ENCODE data around the gene FKBP11.

The FKBP11 gene

GRCh38 chr12:48890657-48891418, 34.5 kb downstream of the FKBP11 start (continued):
- peak; percentile 85 for TF ChIP-seq GLIS2 (tag by site-specific recombination; IDR thresholded peaks at IDR 0.05)
- TF ChIP-seq ZNF692 (tag by site-specific recombination; IDR thresholded peaks at IDR 0.05): peak; percentile 90
- TF ChIP-seq GLI2 (tag by site-specific recombination; IDR thresholded peaks at IDR 0.05; ENCODE audit: borderline replicate concordance, low read depth): no peak
- TF ChIP-seq INSM2 (tag by site-specific recombination; IDR thresholded peaks at IDR 0.05): no peak
- no peak for TF ChIP-seq ZNF530 (tag by site-specific recombination; IDR thresholded peaks at IDR 0.05; ENCODE audit: low read depth)
- TF ChIP-seq GLIS1 (tag by site-specific recombination; IDR thresholded peaks at IDR 0.05): peak; percentile 69
- TF ChIP-seq PATZ1 (tag by site-specific recombination; IDR thresholded peaks at IDR 0.05): peak; percentile 78
- no peak for TF ChIP-seq ZFP37 (tag by site-specific recombination; IDR thresholded peaks at IDR 0.05)
- TF ChIP-seq ZSCAN18 (tag by site-specific recombination; IDR thresholded peaks at IDR 0.05): no peak
- no peak for TF ChIP-seq ZNF777 (tag by site-specific recombination; IDR thresholded peaks at IDR 0.05; ENCODE audit: borderline replicate concordance)
- TF ChIP-seq PRDM6 (tag by site-specific recombination; IDR thresholded peaks at IDR 0.05): no peak
- TF ChIP-seq ZBTB8A (tag by site-specific recombination; IDR thresholded peaks at IDR 0.05): peak; percentile 69
- TF ChIP-seq ZNF658 (tag by site-specific recombination; IDR thresholded peaks at IDR 0.05): no peak
- no peak for TF ChIP-seq ZNF175 (tag by site-specific recombination; IDR thresholded peaks at IDR 0.05)
- TF ChIP-seq ZNF707 (tag by site-specific recombination; IDR thresholded peaks at IDR 0.05): no peak
- no peak for TF ChIP-seq ZNF211 (tag by site-specific recombination; IDR thresholded peaks at IDR 0.05; ENCODE audit: low read depth)
- no peak for TF ChIP-seq ZBTB44 (tag by site-specific recombination; IDR thresholded peaks at IDR 0.05)
- 0 out of 2 replicates have a peak, but pooled peaks have one; percentile 46 for TF ChIP-seq ZNF600 (tag by site-specific recombination; IDR thresholded peaks at IDR 0.05)
- TF ChIP-seq GFI1B (tag by site-specific recombination; IDR thresholded peaks at IDR 0.05): no peak
- TF ChIP-seq CTCF (tag by site-specific recombination; IDR thresholded peaks at IDR 0.05): peak; percentile 95
- no peak for TF ChIP-seq OSR2 (tag by site-specific recombination; IDR thresholded peaks at IDR 0.05)
- no peak for TF ChIP-seq ZNF394 (tag by site-specific recombination; IDR thresholded peaks at IDR 0.05; ENCODE audit: borderline replicate concordance)
- no peak for TF ChIP-seq ZSCAN16 (tag by site-specific recombination; IDR thresholded peaks at IDR 0.05)
- no peak for TF ChIP-seq HOXC10 (CRISPR knock-in tag; IDR thresholded peaks at IDR 0.05)

Measured in HEK293 (cell line).